Measurements from ENCODE around the gene STRAP. TPM values are rescaled to one million over a fixed set of nuclear protein-coding genes. Genes with fewer than 3 reads are reported as not detected.
A peak's percentile ranks its signal among the peaks of the same experiment; 100 is the strongest.

Gene STRAP
- total RNA-seq, 1 donor from 2014 or later: 140 TPM

- H3K4me3 Mint-ChIP-seq: peak overlapping the region; percentile 32
- peak overlapping the region; percentile 49 for H3K27ac Mint-ChIP-seq
- H3K4me1 Mint-ChIP-seq (ENCODE audit: unreplicated experiment): peaks cover 22% of the 10 kb centered on the region
- no peak for DNase-seq (ENCODE audit: extremely low spot score, unreplicated experiment)
- no peaks in the 10 kb centered on the region for H3K9me3 Mint-ChIP-seq
- peaks cover 50% of the 10 kb centered on the region for H3K36me3 Mint-ChIP-seq
- TF ChIP-seq CTCF (conservative IDR thresholded peaks at IDR 0.05): no peak
- H3K27me3 Mint-ChIP-seq: no peaks in the 10 kb centered on the region
Measured at GRCh38 chr12:15886372-15887042, 4.3 kb downstream of the STRAP start.

GRCh38 chr12:15887043-15887817, 5.0 kb downstream of the STRAP start:
- peaks cover 51% of the 10 kb centered on the region for H3K36me3 Mint-ChIP-seq
- H3K27ac Mint-ChIP-seq: peak overlapping the region; percentile 49
- no peak for TF ChIP-seq CTCF (conservative IDR thresholded peaks at IDR 0.05)
- DNase-seq (ENCODE audit: extremely low spot score, unreplicated experiment): no peak
- H3K9me3 Mint-ChIP-seq: no peaks in the 10 kb centered on the region
- peak overlapping the region; percentile 6 for H3K4me3 Mint-ChIP-seq
- no peaks in the 10 kb centered on the region for H3K27me3 Mint-ChIP-seq
- peaks cover 22% of the 10 kb centered on the region for H3K4me1 Mint-ChIP-seq (ENCODE audit: unreplicated experiment)

GRCh38 chr12:15892645-15893259, 10.6 kb downstream of the STRAP start:
- TF ChIP-seq CTCF (conservative IDR thresholded peaks at IDR 0.05): peak; percentile 28
- Mint-ChIP-seq H3K4me1 (ENCODE audit: unreplicated experiment) (no peaks in the 10 kb centered on the region), H3K4me3 (no peak overlapping the region), H3K9me3 (no peaks in the 10 kb centered on the region), H3K27me3 (no peaks in the 10 kb centered on the region), H3K36me3 (peaks cover 34% of the 10 kb centered on the region), H3K27ac (no peak overlapping the region)
- DNase-seq (ENCODE audit: extremely low spot score, unreplicated experiment): no peak

GRCh38 chr12:15893260-15893659, 11.1 kb downstream of the STRAP start:
- no peak for DNase-seq (ENCODE audit: extremely low spot score, unreplicated experiment)
- no peaks in the 10 kb centered on the region for H3K4me1 Mint-ChIP-seq (ENCODE audit: unreplicated experiment)
- H3K4me3 Mint-ChIP-seq: no peak overlapping the region
- no peaks in the 10 kb centered on the region for H3K27me3 Mint-ChIP-seq
- no peak for TF ChIP-seq CTCF (conservative IDR thresholded peaks at IDR 0.05)
- H3K27ac Mint-ChIP-seq: no peak overlapping the region
- H3K9me3 Mint-ChIP-seq: no peaks in the 10 kb centered on the region
- H3K36me3 Mint-ChIP-seq: peaks cover 33% of the 10 kb centered on the region

GRCh38 chr12:15896867-15897266, 14.7 kb downstream of the STRAP start:
- no peak overlapping the region for H3K27ac Mint-ChIP-seq
- no peak for TF ChIP-seq CTCF (conservative IDR thresholded peaks at IDR 0.05)
- H3K4me1 Mint-ChIP-seq (ENCODE audit: unreplicated experiment): no peaks in the 10 kb centered on the region
- no peaks in the 10 kb centered on the region for H3K9me3 Mint-ChIP-seq
- no peaks in the 10 kb centered on the region for H3K27me3 Mint-ChIP-seq
- DNase-seq (ENCODE audit: extremely low spot score, unreplicated experiment): no peak
- H3K4me3 Mint-ChIP-seq: no peak overlapping the region
- H3K36me3 Mint-ChIP-seq: peaks cover 38% of the 10 kb centered on the region
